Astrocyte (in vitro differentiated cells and primary cell): Measurements from ENCODE around the gene KRT12.

Experiments used
- EZH2 ChIP-seq: IDR thresholded peaks from 2 replicates; pipeline ENCODE4 v1.6.1; 2012; ENCODE audit warnings: mild to moderate bottlenecking, low read length, inconsistent platforms; ENCODE audit not compliant: insufficient read depth
- TF ChIP-seq, protein P1 (sequence below): IDR thresholded peaks from 2 replicates; pipeline ENCODE4 v1.5.1; 2011; ENCODE audit warnings: low read depth, mild to moderate bottlenecking, inconsistent platforms, low read length, moderate library complexity; ENCODE audit not compliant: insufficient read depth

DNA sequence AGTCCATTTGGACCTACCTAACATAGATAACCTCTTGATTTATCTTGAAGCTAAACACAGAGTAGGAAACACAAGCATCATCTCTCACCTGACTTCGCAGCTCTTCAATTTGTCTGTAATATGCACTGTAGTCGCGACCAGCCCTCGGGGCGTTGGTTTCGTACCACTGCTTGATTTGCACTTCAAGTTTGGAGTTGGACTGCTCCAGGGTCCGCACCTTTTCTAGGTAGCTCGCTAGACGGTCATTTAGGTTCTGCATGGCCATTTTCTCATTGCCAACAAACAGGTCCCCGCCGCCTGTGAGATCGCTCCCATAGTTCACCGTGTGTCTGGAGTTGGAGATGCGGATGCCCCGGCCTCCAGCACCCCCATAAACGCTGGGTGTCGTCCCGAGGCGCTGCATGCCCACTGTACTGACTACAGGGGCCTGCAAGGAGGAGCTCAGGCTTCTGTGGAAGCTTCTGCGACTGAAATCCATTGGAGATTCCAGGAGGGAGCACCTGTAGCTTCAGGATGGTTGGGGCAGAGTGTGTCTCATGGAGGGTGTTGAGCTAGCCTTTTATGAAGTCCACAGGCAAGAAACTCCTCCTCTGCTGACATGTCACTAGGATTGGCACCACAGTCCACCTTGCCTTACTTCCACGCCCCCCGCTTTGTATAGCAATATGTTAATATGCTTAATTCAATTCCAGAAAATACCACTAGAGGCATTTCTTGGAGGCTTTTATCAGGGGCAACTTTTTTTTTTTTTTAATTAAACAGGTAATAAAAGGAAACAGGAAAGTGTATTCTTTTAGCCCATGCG is 17.9 kb upstream of the KRT12 start, which contains the start of gene KRT20:
- TF ChIP-seq, protein P1, sequence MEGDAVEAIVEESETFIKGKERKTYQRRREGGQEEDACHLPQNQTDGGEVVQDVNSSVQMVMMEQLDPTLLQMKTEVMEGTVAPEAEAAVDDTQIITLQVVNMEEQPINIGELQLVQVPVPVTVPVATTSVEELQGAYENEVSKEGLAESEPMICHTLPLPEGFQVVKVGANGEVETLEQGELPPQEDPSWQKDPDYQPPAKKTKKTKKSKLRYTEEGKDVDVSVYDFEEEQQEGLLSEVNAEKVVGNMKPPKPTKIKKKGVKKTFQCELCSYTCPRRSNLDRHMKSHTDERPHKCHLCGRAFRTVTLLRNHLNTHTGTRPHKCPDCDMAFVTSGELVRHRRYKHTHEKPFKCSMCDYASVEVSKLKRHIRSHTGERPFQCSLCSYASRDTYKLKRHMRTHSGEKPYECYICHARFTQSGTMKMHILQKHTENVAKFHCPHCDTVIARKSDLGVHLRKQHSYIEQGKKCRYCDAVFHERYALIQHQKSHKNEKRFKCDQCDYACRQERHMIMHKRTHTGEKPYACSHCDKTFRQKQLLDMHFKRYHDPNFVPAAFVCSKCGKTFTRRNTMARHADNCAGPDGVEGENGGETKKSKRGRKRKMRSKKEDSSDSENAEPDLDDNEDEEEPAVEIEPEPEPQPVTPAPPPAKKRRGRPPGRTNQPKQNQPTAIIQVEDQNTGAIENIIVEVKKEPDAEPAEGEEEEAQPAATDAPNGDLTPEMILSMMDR: peak; percentile 5
- no peak for TF ChIP-seq EZH2
